Activated T-helper 1 cell treated with anti-CD3 and anti-CD28 coated beads, Interleukin-12 subunit alpha, Interleukin-12 subunit beta, Interleukin-2, Interleukin-4 antibody, amounts not matched to agents 30 ng/mL and 10 ng/mL and 1 ng/mL, durations not matched to agents 14 hours and 24 hours and 36 hours (primary cell): ENCODE results near the gene SCN3B. TPM values are rescaled to one million over a fixed set of nuclear protein-coding genes. Genes with fewer than 3 reads are reported as not detected.
"Not testable (repeated sequence)": the region's sequence is repeated elsewhere in the genome, so short reads cannot be mapped to it uniquely, and the experiment has no call there.

ENCODE experiments used
- DNase-seq: peaks from one replicate; pipeline ENCODE4 v3.0.0; 2021; ENCODE audit warnings: low spot score
- H3K27ac Mint-ChIP-seq: one replicate; pipeline ENCODE4 v1.8.0; 2021; ENCODE audit warnings: mild to moderate bottlenecking, mixed read lengths
- H3K27me3 Mint-ChIP-seq: one replicate; pipeline ENCODE4 v1.8.0; 2022; ENCODE audit warnings: mild to moderate bottlenecking, moderate library complexity, mixed read lengths; ENCODE audit not compliant: insufficient read depth
- H3K36me3 Mint-ChIP-seq: one replicate; pipeline ENCODE4 v1.8.0; 2021; ENCODE audit warnings: low read depth, mixed read lengths
- H3K4me1 Mint-ChIP-seq: one replicate; pipeline ENCODE4 v1.8.0; 2021; ENCODE audit warnings: low read depth, mixed read lengths
- H3K4me3 Mint-ChIP-seq: one replicate; pipeline ENCODE4 v1.8.0; 2021; ENCODE audit warnings: mild to moderate bottlenecking, moderate library complexity, mixed read lengths
- H3K9me3 Mint-ChIP-seq: one replicate; pipeline ENCODE4 v1.8.0; 2021; ENCODE audit warnings: mixed read lengths
- intact Hi-C: fragments of 100-400 bp; cut with micrococcal nuclease; formaldehyde crosslinking; loops from one replicate; pipeline ENCODE4 v1.15.1; 2024
- total RNA-seq: library from RNA; stranded (reverse); gene quantifications from 2 replicates; pipeline ENCODE4 v1.2.3, GENCODE V29; 2022

The SCN3B gene
- total RNA-seq, 1 donor from 2014 or later: not detected

GRCh38 chr11:123682696-123683410 lies 28.4 kb upstream of the SCN3B start:
- DNase-seq: no peak
- no peaks in the 10 kb centered on the region for H3K9me3 Mint-ChIP-seq
- H3K27ac Mint-ChIP-seq: no peak overlapping the region
- H3K4me3 Mint-ChIP-seq: no peak overlapping the region
- H3K27me3 Mint-ChIP-seq: peaks cover 5% of the 10 kb centered on the region
- H3K4me1 Mint-ChIP-seq: no peaks in the 10 kb centered on the region
- intact Hi-C loops: no loop called here
- no peaks in the 10 kb centered on the region for H3K36me3 Mint-ChIP-seq

- H3K4me1 Mint-ChIP-seq: no peaks in the 10 kb centered on the region
- H3K27ac Mint-ChIP-seq: no peak overlapping the region
- peaks cover 5% of the 10 kb centered on the region for H3K27me3 Mint-ChIP-seq
- no peak overlapping the region for H3K4me3 Mint-ChIP-seq
- intact Hi-C loops: no loop called here
- H3K36me3 Mint-ChIP-seq: no peaks in the 10 kb centered on the region
- no peaks in the 10 kb centered on the region for H3K9me3 Mint-ChIP-seq
- no peak for DNase-seq
Observed at GRCh38 chr11:123681030-123681429, 26.6 kb upstream of the SCN3B start.

GRCh38 chr11:123678246-123678645 lies 23.8 kb upstream of the SCN3B start:
- Mint-ChIP-seq H3K27ac (no peak overlapping the region), H3K4me3 (no peak overlapping the region), H3K27me3 (peaks cover 11% of the 10 kb centered on the region), H3K4me1 (no peaks in the 10 kb centered on the region), H3K36me3 (no peaks in the 10 kb centered on the region), H3K9me3 (no peaks in the 10 kb centered on the region)
- no peak for DNase-seq
- intact Hi-C loops: no loop called here

- H3K27me3 Mint-ChIP-seq: peaks cover 7% of the 10 kb centered on the region
- H3K4me3 Mint-ChIP-seq: no peak overlapping the region
- no peaks in the 10 kb centered on the region for H3K9me3 Mint-ChIP-seq
- no peaks in the 10 kb centered on the region for H3K4me1 Mint-ChIP-seq
- no peak overlapping the region for H3K27ac Mint-ChIP-seq
- intact Hi-C loops: no loop called here
- DNase-seq: no peak
- H3K36me3 Mint-ChIP-seq: no peaks in the 10 kb centered on the region
Observed at GRCh38 chr11:123677510-123677909, 23.1 kb upstream of the SCN3B start.

- no peak overlapping the region for H3K4me3 Mint-ChIP-seq
- H3K4me1 Mint-ChIP-seq: no peaks in the 10 kb centered on the region
- DNase-seq: no peak
- H3K36me3 Mint-ChIP-seq: no peaks in the 10 kb centered on the region
- intact Hi-C loops: no loop called here
- peaks cover 7% of the 10 kb centered on the region for H3K27me3 Mint-ChIP-seq
- H3K9me3 Mint-ChIP-seq: no peaks in the 10 kb centered on the region
- no peak overlapping the region for H3K27ac Mint-ChIP-seq
Observed at GRCh38 chr11:123674297-123674696, 19.9 kb upstream of the SCN3B start.

- intact Hi-C loops: no loop called here
- Mint-ChIP-seq H3K4me3 (no peak overlapping the region), H3K27ac (no peak overlapping the region), H3K4me1 (no peaks in the 10 kb centered on the region), H3K27me3 (peaks cover 6% of the 10 kb centered on the region), H3K36me3 (no peaks in the 10 kb centered on the region), H3K9me3 (no peaks in the 10 kb centered on the region)
- no peak for DNase-seq
Observed at GRCh38 chr11:123672568-123672967, 18.1 kb upstream of the SCN3B start.

GRCh38 chr11:123671534-123671933 lies 17.1 kb upstream of the SCN3B start:
- Mint-ChIP-seq H3K4me3 (no peak overlapping the region), H3K27ac (no peak overlapping the region), H3K27me3 (peaks cover 9% of the 10 kb centered on the region), H3K36me3 (no peaks in the 10 kb centered on the region), H3K9me3 (no peaks in the 10 kb centered on the region), H3K4me1 (no peaks in the 10 kb centered on the region)
- intact Hi-C loops: no loop called here
- no peak for DNase-seq

- intact Hi-C loops: no loop called here
- Mint-ChIP-seq H3K4me3 (no peak overlapping the region), H3K27me3 (peaks cover 11% of the 10 kb centered on the region), H3K4me1 (no peaks in the 10 kb centered on the region), H3K27ac (no peak overlapping the region), H3K36me3 (no peaks in the 10 kb centered on the region), H3K9me3 (no peaks in the 10 kb centered on the region)
- DNase-seq: no peak
Observed at GRCh38 chr11:123670081-123670480, 15.7 kb upstream of the SCN3B start.

- no peaks in the 10 kb centered on the region for H3K36me3 Mint-ChIP-seq
- H3K27ac Mint-ChIP-seq: no peak overlapping the region
- no peak overlapping the region for H3K4me3 Mint-ChIP-seq
- H3K4me1 Mint-ChIP-seq: peaks cover 1% of the 10 kb centered on the region
- no peak for DNase-seq
- intact Hi-C loops: no loop called here
- H3K9me3 Mint-ChIP-seq: peaks cover 17% of the 10 kb centered on the region
- peaks cover 13% of the 10 kb centered on the region for H3K27me3 Mint-ChIP-seq
Observed at GRCh38 chr11:123665306-123665705, 10.9 kb upstream of the SCN3B start.

GRCh38 chr11:123659965-123660364 lies 5.5 kb upstream of the SCN3B start:
- peak; percentile 29 for DNase-seq
- Mint-ChIP-seq H3K9me3 (peaks cover 28% of the 10 kb centered on the region), H3K27me3 (peaks cover 19% of the 10 kb centered on the region), H3K4me1 (peaks cover 20% of the 10 kb centered on the region)
- H3K36me3 Mint-ChIP-seq, H3K4me3 Mint-ChIP-seq, H3K27ac Mint-ChIP-seq, intact Hi-C loops: not testable (repeated sequence)

GRCh38 chr11:123659311-123659710 lies 4.9 kb upstream of the SCN3B start:
- Mint-ChIP-seq H3K36me3 (no peaks in the 10 kb centered on the region), H3K27me3 (peaks cover 20% of the 10 kb centered on the region), H3K4me3 (no peak overlapping the region), H3K27ac (no peak overlapping the region), H3K9me3 (peaks cover 28% of the 10 kb centered on the region), H3K4me1 (peaks cover 22% of the 10 kb centered on the region)
- no peak for DNase-seq
- intact Hi-C loops: no loop called here

GRCh38 chr11:123653827-123654565 lies 428 bp downstream of the SCN3B start:
- peaks cover 10% of the 10 kb centered on the region for H3K9me3 Mint-ChIP-seq
- H3K36me3 Mint-ChIP-seq: no peaks in the 10 kb centered on the region
- H3K27me3 Mint-ChIP-seq: peaks cover 49% of the 10 kb centered on the region
- intact Hi-C loops: loop anchor here (5.0 kb wide), 1 partner anchor 672 kb away; the partner anchor contains the start of gene BSX
- H3K4me1 Mint-ChIP-seq: peaks cover 9% of the 10 kb centered on the region
- peak overlapping the region; percentile 68 for H3K4me3 Mint-ChIP-seq
- H3K27ac Mint-ChIP-seq: no peak overlapping the region
- DNase-seq: peak; percentile 14

- Mint-ChIP-seq H3K9me3 (peaks cover 4% of the 10 kb centered on the region), H3K36me3 (no peaks in the 10 kb centered on the region), H3K27me3 (peaks cover 49% of the 10 kb centered on the region), H3K4me3 (peak overlapping the region; percentile 68), H3K4me1 (peaks cover 5% of the 10 kb centered on the region), H3K27ac (no peak overlapping the region)
- no peak for DNase-seq
- intact Hi-C loops: loop anchor here (5.0 kb wide), 1 partner anchor 671 kb away; the partner anchor contains the start of gene BSX
Observed at GRCh38 chr11:123653483-123653826, 969 bp downstream of the SCN3B start.
